BLaER1 treated with 17β-estradiol and CSF1 and Interleukin-3, amounts not matched to agents 10 nM and 100 nM (cell line): ENCODE measurements around the gene ZBTB46.
"Not testable (repeated sequence)": the region's sequence is repeated elsewhere in the genome, so short reads cannot be mapped to it uniquely, and the experiment has no call there.

Experiments
- H3K27ac ChIP-seq, 11 experiments: shearing (Covaris generic); formaldehyde crosslinking; 2 replicates each; pipeline ENCODE4 v1.8.1; 2022
- H3K27me3 ChIP-seq, 11 experiments: shearing (Covaris generic); formaldehyde crosslinking; 2 replicates each; pipeline ENCODE4 v1.8.1; 2022
- H3K36me3 ChIP-seq, 11 experiments: shearing (Covaris generic); formaldehyde crosslinking; 2 replicates each; pipeline ENCODE4 v1.8.1; 2022
- H3K4me1 ChIP-seq, 10 experiments: shearing (Covaris generic); formaldehyde crosslinking; 2 replicates each; pipeline ENCODE4 v1.8.1; 2022
- H3K4me2 ChIP-seq, 11 experiments: shearing (Covaris generic); formaldehyde crosslinking; 2 replicates each; pipeline ENCODE4 v1.8.1; 2022
- H3K4me3 ChIP-seq, 10 experiments: shearing (Covaris generic); formaldehyde crosslinking; 2 replicates each; pipeline ENCODE4 v1.8.1; 2022
- H3K9ac ChIP-seq, 11 experiments: shearing (Covaris generic); formaldehyde crosslinking; 2 replicates each; pipeline ENCODE4 v1.8.1; 2022
- H3K9me3 ChIP-seq, 11 experiments: shearing (Covaris generic); formaldehyde crosslinking; replicated peaks in 1 of 11; 2 replicates each; pipeline ENCODE4 v1.8.1; 2022
- H4K20me1 ChIP-seq, 11 experiments: shearing (Covaris generic); formaldehyde crosslinking; 2 replicates each; pipeline ENCODE4 v1.8.1; 2022
- Cebpa-rat ChIP-seq, 11 experiments: shearing (Covaris generic); IDR thresholded peaks; 2 replicates each; pipeline ENCODE4 v1.8.1; 2022

Gene ZBTB46

GRCh38 chr20:63797175-63797574, 33.9 kb downstream of the ZBTB46 start:
- H3K4me3 ChIP-seq, H3K27ac ChIP-seq, H3K9ac ChIP-seq, H3K4me2 ChIP-seq: not testable (repeated sequence)
- Histone ChIP-seq H3K27me3 (peaks cover 28 to 51% (median 37%) of the 10 kb centered on the region in 11 experiments), H3K9me3 (peaks cover 0 to 47% (median 19%) of the 10 kb centered on the region in 11 experiments; a peak in 16 of 22 replicates), H4K20me1 (peaks cover 0 to 59% (median 0%) of the 10 kb centered on the region in 11 experiments; a peak in 7 of 22 replicates), H3K36me3 (peaks cover 0 to 14% (median 0%) of the 10 kb centered on the region in 11 experiments; a peak in 1 of 22 replicates), H3K4me1 (peaks cover 9 to 45% (median 30%) of the 10 kb centered on the region in 10 experiments)

- no peak overlapping the region for H3K27ac ChIP-seq
- no peak for TF ChIP-seq Cebpa-rat (IDR thresholded peaks at IDR 0.05)
- peaks cover 0 to 6% (median 0%) of the 10 kb centered on the region in 11 experiments; a peak in 6 of 22 replicates for H3K36me3 ChIP-seq
- peaks cover 0 to 31% (median 4%) of the 10 kb centered on the region in 11 experiments; a peak in 10 of 22 replicates for H3K9me3 ChIP-seq
- H3K4me3 ChIP-seq: no peak overlapping the region
- H4K20me1 ChIP-seq: peaks cover 0 to 71% (median 0%) of the 10 kb centered on the region in 11 experiments; a peak in 7 of 22 replicates
- no peak overlapping the region for H3K9ac ChIP-seq
- peaks cover 18 to 34% (median 25%) of the 10 kb centered on the region in 11 experiments for H3K27me3 ChIP-seq
- H3K4me2 ChIP-seq: peak overlapping the region in 9 of 11 experiments; percentile 15 to 77 (median 64); a peak in 16 of 22 replicates
- peaks cover 7 to 54% (median 27%) of the 10 kb centered on the region in 10 experiments; a peak in 19 of 20 replicates for H3K4me1 ChIP-seq
Observed at GRCh38 chr20:63795178-63795830, 35.8 kb downstream of the ZBTB46 start.

GRCh38 chr20:63794614-63795013, 36.5 kb downstream of the ZBTB46 start:
- H3K4me1 ChIP-seq: peaks cover 8 to 58% (median 30%) of the 10 kb centered on the region in 10 experiments
- H4K20me1 ChIP-seq: peaks cover 0 to 67% (median 0%) of the 10 kb centered on the region in 11 experiments; a peak in 7 of 22 replicates
- peaks cover 0 to 29% (median 4%) of the 10 kb centered on the region in 11 experiments; a peak in 9 of 22 replicates for H3K9me3 ChIP-seq
- H3K9ac ChIP-seq: no peak overlapping the region
- peak overlapping the region in 9 of 11 experiments; percentile 15 to 77 (median 64); a peak in 16 of 22 replicates for H3K4me2 ChIP-seq
- peaks cover 18 to 34% (median 25%) of the 10 kb centered on the region in 11 experiments for H3K27me3 ChIP-seq
- 0 out of 20 replicates have a peak overlapping the region, but pooled peaks of 1 of the 10 experiments have one; percentile 19 for H3K4me3 ChIP-seq
- no peak for TF ChIP-seq Cebpa-rat (IDR thresholded peaks at IDR 0.05)
- H3K27ac ChIP-seq: no peak overlapping the region
- H3K36me3 ChIP-seq: peaks cover 0 to 13% (median 0%) of the 10 kb centered on the region in 11 experiments; a peak in 8 of 22 replicates

- peaks cover 0 to 21% (median 0%) of the 10 kb centered on the region in 11 experiments; a peak in 8 of 22 replicates for H3K36me3 ChIP-seq
- H4K20me1 ChIP-seq: peaks cover 0 to 70% (median 0%) of the 10 kb centered on the region in 11 experiments; a peak in 7 of 22 replicates
- H3K4me3 ChIP-seq: no peak overlapping the region
- peak overlapping the region in 4 of 11 experiments; percentile 10 to 19 (median 14); a peak in 4 of 22 replicates for H3K4me2 ChIP-seq
- H3K27me3 ChIP-seq: peaks cover 18 to 34% (median 25%) of the 10 kb centered on the region in 11 experiments
- no peak overlapping the region for H3K27ac ChIP-seq
- H3K9ac ChIP-seq: no peak overlapping the region
- TF ChIP-seq Cebpa-rat (IDR thresholded peaks at IDR 0.05): no peak
- H3K4me1 ChIP-seq: peaks cover 7 to 71% (median 36%) of the 10 kb centered on the region in 10 experiments
- H3K9me3 ChIP-seq: peaks cover 0 to 29% (median 4%) of the 10 kb centered on the region in 11 experiments; a peak in 9 of 22 replicates
Observed at GRCh38 chr20:63792866-63793265, 38.2 kb downstream of the ZBTB46 start.

- no peak overlapping the region for H3K4me3 ChIP-seq
- H3K27ac ChIP-seq: no peak overlapping the region
- H3K9ac ChIP-seq: no peak overlapping the region
- H3K9me3 ChIP-seq: peaks cover 0 to 26% (median 4%) of the 10 kb centered on the region in 11 experiments; a peak in 9 of 22 replicates
- TF ChIP-seq Cebpa-rat (IDR thresholded peaks at IDR 0.05): no peak
- H3K27me3 ChIP-seq: peaks cover 18 to 34% (median 25%) of the 10 kb centered on the region in 11 experiments
- peaks cover 0 to 80% (median 0%) of the 10 kb centered on the region in 11 experiments; a peak in 7 of 22 replicates for H4K20me1 ChIP-seq
- peaks cover 16 to 83% (median 48%) of the 10 kb centered on the region in 10 experiments for H3K4me1 ChIP-seq
- peaks cover 0 to 21% (median 0%) of the 10 kb centered on the region in 11 experiments; a peak in 8 of 22 replicates for H3K36me3 ChIP-seq
- H3K4me2 ChIP-seq: peak overlapping the region in 1 of 11 experiments; percentile 2; a peak in 1 of 22 replicates
Observed at GRCh38 chr20:63791497-63792156, 39.4 kb downstream of the ZBTB46 start.

GRCh38 chr20:63790572-63791168, 40.4 kb downstream of the ZBTB46 start:
- H3K4me1 ChIP-seq: peaks cover 20 to 85% (median 56%) of the 10 kb centered on the region in 10 experiments
- H3K27ac ChIP-seq: no peak overlapping the region
- peaks cover 0 to 18% (median 4%) of the 10 kb centered on the region in 11 experiments; a peak in 8 of 22 replicates for H3K9me3 ChIP-seq
- no peak overlapping the region for H3K9ac ChIP-seq
- H3K36me3 ChIP-seq: peaks cover 0 to 21% (median 0%) of the 10 kb centered on the region in 11 experiments; a peak in 8 of 22 replicates
- H3K4me3 ChIP-seq: no peak overlapping the region
- peaks cover 16 to 29% (median 21%) of the 10 kb centered on the region in 11 experiments for H3K27me3 ChIP-seq
- peaks cover 0 to 78% (median 0%) of the 10 kb centered on the region in 11 experiments; a peak in 7 of 22 replicates for H4K20me1 ChIP-seq
- peak overlapping the region in 2 of 11 experiments; percentile 66 to 87; a peak in 2 of 22 replicates for H3K4me2 ChIP-seq
- no peak for TF ChIP-seq Cebpa-rat (IDR thresholded peaks at IDR 0.05)

- Histone ChIP-seq H3K4me2 (peak overlapping the region in 8 of 11 experiments; percentile 20 to 87 (median 49); a peak in 16 of 22 replicates), H4K20me1 (peaks cover 0 to 75% (median 0%) of the 10 kb centered on the region in 11 experiments; a peak in 7 of 22 replicates)
Observed at GRCh38 chr20:63789836-63790571, 41.1 kb downstream of the ZBTB46 start.

More at GRCh38 chr20:63789836-63790571, 41.1 kb downstream of the ZBTB46 start:
- no peak overlapping the region for H3K4me3 ChIP-seq
- H3K27ac ChIP-seq: no peak overlapping the region
- peaks cover 0 to 21% (median 0%) of the 10 kb centered on the region in 11 experiments; a peak in 8 of 22 replicates for H3K36me3 ChIP-seq
- no peak overlapping the region for H3K9ac ChIP-seq
- H3K9me3 ChIP-seq: peaks cover 0 to 11% (median 0%) of the 10 kb centered on the region in 11 experiments; a peak in 4 of 22 replicates
- peaks cover 20 to 85% (median 56%) of the 10 kb centered on the region in 10 experiments for H3K4me1 ChIP-seq
- no peak for TF ChIP-seq Cebpa-rat (IDR thresholded peaks at IDR 0.05)
- peaks cover 9 to 23% (median 14%) of the 10 kb centered on the region in 11 experiments; a peak in 21 of 22 replicates for H3K27me3 ChIP-seq
